Stimulated activated CD8-positive, alpha-beta memory T cell treated with anti-CD3 and anti-CD28 coated beads, Interleukin-12 subunit alpha, Interleukin-12 subunit beta, amount 100 ng/mL, for 1 hour (primary cell): ENCODE data around the gene CERS6.
"Not testable (repeated sequence)": the region's sequence is repeated elsewhere in the genome, so short reads cannot be mapped to it uniquely, and the experiment has no call there.

Experiments
- DNase-seq: peaks from one replicate; pipeline ENCODE4 v3.0.0-alpha.2; 2020; ENCODE audit warnings: low read depth

Gene CERS6

DNA sequence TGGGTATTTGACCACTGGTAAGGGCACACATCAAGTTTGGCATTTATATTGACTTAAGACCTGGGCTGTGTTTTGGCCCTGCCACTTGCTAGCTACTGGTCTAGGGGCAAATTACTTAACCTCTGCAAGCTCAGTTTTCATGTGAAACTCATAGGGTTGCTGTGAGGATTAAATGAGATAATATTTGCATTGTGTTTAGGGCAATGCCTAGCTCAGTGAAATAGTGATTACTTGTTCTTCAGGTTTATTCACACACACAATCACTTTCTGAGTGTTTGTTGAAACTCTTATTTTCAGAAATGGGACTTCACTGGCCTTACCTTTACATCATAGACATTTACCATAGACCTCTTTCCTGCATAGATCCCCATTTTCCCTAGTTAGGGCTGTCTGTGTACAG, 12.3 kb downstream of the CERS6 start:
- no peak for DNase-seq

DNA sequence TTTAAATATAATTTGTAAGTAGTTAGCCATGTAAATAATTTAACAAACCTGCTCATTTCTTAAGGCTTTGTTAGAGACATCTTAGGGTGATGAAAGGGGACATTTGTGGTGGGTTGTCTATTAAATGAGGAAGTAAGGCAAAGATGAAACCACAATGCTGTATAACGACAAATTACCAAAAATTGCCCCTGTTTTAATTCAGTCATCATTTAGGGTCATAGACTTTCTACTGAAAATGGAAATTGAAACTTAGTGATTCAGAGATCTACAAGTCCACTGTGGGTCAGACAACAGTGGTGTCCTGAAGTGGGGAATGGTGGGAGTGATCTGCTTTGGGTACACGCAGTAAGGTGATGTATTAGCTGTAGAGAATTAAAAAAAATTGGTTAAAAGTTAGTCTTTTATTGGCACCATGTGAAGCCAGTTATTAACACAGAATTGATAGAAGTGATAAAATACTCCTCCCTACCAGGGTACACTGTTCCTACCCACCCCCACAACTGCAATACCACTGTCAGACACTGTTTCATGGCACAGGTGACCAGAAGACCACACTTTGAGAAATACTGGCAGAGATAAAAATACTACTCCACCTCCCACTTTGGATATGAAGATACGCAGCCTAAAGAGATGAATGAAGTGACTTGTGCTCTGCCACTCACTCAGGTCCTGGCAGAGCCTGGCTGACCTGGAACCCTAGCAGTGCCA, 13.4 kb downstream of the CERS6 start:
- DNase-seq, result no peak

DNA sequence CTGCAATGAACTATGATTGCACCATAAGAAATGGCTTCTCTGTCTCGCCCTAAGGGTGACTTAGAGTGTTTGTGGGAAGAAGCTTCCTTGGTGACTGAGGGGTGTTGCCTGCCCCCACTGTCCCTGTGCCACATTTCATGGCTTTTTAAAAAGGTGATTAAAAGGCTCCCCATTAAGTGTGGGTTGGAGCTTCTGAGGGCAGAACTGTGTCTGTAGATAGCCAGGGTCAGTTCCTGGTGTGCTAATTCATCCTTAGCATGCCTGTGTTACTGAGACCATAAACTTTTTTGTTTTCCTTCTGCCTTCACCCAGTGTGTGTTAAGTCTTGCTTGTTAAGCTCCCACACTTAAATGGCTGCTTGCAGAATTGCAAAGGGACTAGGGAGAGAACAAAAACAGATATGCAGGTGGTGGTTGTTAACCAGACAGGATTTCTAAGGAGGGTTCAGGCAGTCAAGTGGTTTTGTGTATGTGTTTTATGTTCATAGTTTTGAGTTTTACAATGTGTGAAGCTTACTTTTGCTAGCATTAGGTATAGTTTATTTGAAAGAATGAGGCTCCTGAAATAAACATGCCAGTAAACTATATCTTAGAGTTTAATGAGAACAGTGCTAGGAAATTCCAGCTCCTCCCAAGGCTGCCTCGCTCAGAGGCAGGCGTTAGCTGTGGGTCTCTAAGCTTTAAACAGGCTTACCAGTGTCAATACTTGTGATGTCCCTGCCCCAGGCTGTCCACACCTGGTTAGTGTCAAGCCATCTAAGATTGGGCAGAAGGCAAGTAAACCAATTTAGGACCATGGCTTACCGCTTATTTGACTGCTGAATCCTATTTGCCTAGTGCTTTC, 14.5 kb downstream of the CERS6 start:
- DNase-seq, result no peak

DNA sequence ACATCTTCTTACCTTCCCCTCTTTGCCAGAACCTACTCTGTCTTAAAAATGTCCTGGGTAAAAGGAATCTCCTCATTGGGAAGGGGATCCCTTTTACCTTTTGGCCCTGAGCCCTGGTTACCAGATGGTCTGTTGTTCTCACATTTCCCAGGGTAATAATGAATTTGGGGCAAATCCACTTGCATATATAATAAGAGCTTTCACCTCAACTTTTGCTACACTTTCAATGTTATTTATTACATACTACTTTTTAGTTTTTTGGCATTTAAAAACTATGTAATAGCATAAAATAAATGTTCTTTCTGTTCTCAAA, 15.0 kb downstream of the CERS6 start:
- DNase-seq, result no peak

DNA sequence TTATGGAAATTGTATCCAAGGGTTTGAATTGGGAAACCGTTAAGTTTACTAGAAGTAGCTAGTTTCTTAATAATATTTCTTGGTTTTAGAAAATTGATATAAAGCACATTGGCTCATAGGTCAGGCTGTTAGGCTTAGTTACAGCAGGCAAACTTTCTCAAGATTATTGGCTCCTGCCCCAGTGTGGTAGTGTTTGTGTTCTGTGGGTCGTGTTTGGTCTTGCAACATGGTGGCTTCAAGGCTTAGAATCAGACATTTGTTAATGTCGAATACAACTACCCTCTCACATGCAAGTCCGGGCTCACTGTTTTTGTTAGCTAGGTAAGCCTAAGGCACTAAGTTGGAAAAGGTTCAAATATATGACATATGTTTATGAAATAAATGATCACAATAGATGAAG, 19.6 kb downstream of the CERS6 start:
- DNase-seq, result no peak

DNA sequence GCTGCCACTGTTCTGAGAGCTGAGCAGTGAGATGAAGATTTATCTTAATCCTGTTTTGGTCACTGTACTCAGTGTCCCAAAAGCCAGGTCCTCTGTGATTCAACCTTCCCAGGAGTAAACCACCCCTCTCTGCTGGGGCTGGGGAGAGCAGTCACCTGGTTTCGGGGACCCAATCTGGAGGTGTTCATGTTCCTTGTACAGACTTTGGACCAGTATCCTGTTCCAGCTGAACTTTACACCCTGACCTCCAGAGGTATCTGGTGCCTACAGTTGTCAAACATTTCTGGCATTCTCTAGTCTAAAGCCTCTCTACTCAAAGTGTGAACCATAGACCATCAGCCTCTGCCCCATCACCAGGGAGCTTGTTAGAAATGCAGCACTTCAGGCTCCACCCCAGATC, 22.1 kb downstream of the CERS6 start:
- DNase-seq, result no peak

DNA sequence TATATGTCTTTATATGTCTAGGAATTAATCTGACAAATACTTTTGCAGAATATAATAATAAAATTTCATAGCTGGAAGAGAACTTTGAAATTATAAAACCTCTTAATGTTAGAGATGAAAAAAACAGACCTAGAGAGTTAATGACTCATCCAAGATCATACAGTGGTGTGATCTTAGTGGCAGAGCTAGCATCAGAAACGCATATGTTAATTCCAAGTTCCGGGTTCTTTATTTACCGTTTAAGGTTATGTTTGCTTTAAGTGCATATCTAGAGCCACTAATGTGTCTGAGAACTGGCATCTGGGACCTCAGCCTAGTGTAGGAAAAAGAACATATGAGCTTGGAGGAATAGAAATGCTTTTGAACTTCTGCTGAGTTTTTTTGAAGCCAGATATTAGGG, 24.3 kb downstream of the CERS6 start:
- no peak for DNase-seq

DNA sequence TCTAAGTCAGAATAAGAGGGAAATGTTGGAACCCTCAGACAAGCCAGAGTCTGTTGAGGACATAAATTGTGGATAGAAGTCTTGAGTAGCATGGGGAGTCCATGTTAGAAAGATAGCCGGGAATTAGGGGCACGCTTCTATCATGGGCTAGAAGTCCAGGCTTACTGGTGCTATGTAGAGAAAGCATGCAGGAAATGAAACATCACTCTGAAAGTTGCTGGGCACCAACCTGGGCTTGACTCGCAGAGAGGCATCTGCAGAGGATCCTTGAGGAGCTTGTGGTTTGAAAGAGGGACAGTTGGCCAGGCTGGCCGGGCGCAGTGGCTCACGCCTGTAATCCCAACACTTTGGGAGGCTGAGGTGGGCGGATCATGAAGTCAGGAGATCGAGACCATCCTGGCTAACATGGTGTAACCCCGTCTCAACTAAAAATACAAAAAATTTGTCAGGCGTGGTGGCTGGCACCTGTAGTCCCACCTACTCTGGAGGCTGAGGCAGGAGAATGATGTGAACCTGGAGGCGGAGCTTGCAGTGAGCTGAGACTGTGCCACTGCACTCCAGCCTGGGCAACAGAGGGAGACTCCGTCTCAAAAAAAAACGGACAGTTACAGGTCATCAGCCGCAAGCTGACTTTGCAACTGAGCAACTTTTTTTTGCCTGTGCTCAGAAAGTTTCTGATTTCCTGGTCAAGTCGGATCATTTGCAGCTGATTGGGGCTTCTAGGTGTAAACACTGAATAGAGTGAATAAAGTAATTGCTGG, 24.9 kb downstream of the CERS6 start:
- no peak for DNase-seq

DNA sequence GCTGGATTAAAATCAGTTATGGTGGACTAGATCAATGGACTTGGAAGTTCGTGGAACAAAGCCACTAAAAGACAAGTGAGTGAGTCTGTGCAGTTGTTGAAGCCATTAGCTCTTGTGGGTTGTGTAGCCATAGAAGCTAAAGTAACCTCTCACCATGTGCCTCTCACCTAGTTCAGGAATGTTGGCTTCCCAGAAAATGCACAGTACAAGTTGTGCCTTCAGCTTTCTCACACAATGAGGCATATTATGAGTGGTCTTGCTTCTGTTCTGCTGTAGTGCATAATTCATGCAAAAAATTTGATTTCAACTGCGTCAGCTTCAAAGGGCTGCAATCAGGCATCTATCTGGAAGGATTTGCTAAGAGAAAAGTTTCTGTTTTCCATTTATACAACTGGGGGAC, 26.2 kb downstream of the CERS6 start:
- no peak for DNase-seq

DNA sequence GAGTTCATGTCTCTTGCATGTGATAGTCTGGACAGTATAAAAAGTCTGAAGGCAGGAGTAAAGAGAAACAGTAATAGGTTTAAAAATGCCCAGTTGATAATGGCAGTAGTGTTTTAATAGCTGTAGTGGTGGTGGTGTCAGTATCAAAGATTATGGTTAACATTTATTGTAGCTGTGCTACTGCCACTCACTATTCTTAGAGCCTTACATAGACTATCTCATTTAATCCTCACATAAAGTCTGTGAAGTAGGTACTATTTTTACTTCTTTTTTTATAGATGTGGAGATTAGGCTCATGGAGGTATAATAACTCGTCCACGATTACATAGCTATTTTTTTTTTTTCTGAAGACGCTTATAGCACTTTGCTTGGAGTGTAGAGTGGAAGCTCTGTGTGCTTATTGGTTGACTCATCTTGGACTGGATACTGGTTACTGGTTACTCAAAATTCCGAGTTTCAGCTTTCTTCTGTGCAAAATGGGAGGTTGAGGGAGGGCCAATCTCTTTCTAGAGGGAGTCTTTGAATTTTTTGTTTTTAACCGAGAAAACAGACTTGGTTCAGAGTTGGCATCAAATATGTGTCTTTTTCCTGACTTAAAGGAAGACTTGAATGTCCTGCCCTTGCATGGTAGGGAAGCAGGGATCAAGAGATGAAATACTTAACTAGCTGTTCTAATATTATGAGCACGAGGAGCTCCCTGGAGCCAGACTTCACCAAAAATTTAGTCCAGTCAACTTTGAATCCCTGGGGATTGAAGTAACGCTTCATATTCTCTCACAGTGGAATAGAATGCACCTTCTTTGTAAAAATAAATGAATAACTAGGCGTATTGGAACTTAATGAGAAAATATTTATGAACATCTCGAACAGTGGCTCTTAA, 27.1 kb downstream of the CERS6 start:
- no peak for DNase-seq

DNA sequence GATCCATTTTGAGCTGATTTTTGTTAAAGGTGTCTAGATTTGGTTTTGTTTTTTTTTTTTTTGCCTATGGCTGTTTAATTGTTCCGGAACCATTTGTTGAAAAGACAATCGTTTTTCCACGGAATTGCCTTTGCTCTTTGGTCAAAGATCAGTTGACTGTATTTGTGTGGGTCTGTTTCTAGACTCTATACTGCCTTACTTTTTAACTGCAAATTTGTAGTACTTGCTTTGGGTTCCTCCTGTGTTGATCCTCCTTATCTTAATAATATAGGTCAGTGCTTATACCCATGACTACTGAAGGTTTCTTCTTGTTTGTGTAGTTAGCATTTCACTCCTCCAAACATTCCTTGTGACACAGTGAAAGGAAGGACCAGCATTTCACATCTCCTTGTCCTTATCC, 30.4 kb downstream of the CERS6 start:
- DNase-seq, result no peak

DNA sequence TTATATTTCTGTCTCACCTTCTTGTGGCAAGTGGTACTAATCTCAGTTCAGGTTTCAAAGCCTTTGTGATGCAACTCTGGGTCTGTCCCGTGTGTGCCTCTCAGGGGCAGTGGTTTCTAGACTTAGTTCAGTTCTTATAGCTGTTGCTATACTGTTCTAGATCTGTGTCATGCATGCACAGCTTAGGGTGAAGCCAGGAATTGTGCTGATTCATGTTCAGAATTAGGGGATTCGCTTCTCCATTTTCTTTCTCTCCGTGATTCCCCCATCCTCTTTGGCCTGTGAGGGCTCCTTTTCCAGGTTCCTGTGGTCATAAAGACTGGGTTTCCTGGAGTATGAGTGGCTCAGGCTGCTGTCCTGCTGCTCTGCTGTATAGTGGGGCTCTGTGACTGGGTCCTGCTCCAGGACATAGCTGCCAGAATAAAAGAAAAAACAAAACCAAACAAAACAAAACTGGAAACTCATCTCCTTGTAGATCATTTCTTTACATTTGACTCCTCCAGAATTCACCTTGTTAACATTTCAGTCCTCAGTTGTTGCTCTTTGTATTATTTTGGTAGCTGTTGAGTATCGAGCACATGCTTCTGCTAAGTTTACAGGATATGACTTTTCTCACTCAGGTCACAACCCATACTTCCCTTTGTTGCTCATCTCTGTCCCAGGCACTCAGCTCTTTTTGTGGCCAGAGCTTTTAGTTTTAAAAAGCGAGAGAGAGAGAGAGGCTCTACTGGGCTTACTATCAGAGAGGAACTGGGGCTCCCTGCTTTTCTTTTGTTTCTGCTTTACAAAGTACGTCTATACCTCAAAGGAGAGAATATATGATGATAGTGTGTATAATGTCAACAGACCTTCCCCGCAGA, 34.2 kb downstream of the CERS6 start:
- no peak for DNase-seq

DNA sequence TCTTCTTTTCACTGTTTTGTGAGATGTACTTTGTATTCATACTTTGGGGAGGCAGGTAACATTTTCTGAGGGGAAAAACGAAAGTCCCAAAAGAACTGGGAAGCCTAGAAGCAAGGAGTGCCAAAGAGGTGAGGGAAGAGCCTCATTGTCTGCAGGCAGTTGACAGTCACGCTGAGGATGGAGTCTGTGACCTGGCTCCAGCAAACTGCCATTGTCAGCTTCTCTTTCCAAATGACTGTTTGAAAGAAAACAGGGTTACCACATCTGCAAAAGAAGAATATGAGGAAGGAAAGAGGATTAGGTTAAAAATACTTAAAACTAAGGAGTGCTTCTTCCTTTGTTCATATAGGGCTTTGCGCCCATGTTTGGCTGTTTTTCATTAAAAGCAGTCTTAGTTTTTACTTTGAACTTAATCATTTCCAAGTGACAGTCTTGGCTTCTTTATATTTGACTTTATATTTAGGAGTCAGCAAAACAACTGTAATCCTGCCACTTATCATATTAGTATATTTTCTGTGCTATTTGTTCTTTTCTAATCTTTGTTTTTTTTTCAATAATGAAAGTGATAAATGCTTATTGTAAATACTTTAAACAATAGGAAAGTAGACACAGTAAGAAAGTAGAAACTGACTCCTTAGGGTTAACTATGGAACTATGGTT, 35.0 kb downstream of the CERS6 start:
- no peak for DNase-seq

DNA sequence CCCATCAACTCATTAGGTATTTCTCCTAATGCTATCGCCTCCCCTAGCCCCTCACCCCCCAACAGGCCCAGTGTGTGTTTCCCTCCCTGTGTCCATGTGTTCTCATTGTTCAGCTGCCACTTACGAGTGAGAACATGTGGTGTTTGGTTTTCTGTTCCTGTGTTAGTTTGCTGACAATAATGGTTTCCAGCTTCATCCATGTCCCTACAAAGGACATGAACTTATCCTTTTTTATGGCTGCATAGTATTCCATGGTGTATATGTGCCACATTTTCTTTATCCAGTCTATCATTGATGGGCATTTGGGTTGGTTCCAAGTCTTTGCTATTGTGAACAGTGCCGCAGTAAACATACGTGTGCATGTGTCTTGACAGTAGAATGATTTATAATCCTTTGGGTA, 35.7 kb downstream of the CERS6 start:
- not testable (repeated sequence) for DNase-seq

DNA sequence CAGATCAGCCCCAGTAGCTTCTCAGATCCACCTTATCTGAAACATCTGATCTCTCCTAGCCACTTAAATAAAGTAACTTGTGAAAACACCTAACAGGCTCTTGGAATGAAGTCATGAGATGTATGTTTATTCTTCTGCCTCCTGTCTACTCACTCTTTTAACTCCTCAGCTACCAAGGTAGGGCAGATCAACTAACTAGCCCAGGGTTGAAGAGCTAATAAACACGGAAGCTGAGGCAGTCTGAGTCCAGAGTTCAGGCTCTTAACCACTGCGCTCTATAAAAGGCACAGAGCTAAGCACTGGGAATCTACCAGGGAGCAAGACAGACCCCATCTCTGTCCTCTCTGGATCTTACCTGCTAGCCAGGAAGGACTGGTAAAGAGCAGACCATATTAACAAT, 37.1 kb downstream of the CERS6 start:
- not testable (repeated sequence) for DNase-seq

DNA sequence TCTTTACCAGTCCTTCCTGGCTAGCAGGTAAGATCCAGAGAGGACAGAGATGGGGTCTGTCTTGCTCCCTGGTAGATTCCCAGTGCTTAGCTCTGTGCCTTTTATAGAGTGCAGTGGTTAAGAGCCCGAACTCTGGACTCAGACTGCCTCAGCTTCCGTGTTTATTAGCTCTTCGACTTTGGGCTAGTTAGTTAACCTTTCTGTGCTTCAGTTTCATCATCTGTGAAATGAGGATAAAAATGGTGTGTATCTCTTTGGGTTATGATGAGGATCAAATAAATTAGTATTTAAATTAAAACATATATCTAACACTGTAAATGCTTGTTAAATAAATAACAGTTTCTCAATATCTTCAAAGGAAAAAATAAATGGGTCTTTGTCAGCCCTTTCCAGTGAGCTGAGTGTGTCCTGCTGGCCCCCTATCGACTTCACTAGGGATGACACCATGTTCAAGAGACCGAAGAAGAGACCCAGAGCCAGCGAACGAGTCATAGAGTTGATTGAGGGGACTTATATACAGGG, 38.2 kb downstream of the CERS6 start:
- DNase-seq, result no peak

DNA sequence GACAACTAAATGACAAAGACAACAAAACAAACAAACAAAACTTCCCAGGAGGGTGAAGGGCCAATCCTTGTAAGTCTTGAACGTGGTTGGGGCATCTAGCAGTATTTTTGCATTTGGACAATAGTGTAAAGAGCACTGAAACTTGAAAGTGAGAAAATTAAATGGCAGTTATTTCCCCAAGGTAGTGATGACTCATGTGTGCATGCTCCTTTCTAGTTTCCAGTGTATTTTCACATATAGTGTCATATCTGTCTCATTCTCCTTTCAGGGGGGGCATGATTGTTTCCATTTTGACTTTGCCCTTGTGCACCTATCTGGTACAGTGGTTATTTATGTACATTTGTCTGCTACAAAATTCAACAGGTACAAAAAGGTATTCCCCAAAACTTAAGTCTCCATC, 39.5 kb downstream of the CERS6 start:
- DNase-seq, result no peak

DNA sequence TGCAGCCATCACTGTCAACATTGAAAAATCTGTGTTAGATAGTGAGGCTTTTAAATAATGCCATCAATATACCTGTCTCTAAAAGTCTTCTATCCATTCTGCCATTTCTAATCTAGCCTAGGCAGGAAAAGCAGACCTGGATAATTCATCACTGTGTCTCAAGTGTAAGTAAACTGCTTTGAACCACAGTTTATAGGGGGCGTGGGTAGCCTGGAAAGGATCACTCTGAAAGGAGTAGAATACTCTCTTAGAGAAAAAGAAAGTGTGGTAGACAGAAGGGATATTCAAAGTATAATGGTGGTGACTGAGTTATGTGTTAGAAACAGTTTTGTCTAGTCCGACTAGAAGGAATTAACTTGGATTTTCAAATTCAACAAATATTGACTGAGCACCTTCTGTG, 40.8 kb downstream of the CERS6 start:
- no peak for DNase-seq

DNA sequence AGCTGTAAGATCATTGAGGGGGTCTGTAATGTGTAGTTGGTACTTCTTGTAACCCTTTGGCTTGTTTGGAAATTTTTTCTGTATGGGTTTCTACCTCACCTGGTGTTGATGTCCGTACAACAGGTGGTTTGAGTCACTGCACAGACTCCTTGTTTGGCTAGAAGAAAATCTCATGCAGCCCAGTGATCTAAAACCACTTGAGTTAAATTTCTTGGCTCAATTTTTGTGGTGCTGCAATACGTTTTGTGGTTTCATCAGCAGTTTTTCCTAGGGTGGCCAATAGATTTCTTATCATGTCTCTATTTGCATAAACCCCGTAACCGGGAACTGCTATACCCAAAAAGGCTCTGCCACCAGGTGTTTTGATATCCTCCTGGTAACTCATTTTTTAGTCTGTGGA, 43.4 kb downstream of the CERS6 start:
- no peak for DNase-seq

DNA sequence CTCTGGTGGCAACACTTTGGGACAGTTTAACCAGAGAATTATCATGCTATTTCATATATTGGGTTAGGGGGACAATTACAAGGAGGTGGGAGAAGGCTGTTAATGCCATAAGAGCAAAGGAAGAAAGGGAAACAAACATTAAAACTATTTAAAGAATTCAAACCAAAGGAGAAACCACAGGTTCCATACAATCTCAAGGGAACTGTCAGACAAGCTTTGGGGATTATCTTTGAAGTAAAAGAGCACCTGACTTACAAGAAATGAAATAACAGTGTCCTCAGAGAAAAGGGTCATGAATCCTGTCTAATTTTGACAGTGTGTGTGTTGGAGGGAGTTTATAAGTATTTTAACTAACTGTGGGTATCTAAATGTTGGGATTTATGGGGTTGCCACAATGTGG, 44.4 kb downstream of the CERS6 start:
- no peak for DNase-seq
